ENCODE results near the gene RAPGEF3.

RAPGEF3 gene

GRCh38 chr12:47736216-47736615 lies 22.5 kb downstream of the RAPGEF3 start:
- Histone ChIP-seq H3K14ac (ENCODE audit: low read length) (no peak overlapping the region), H2BK12ac (ENCODE audit: low read length) (no peak overlapping the region), H3K79me2 (ENCODE audit: control insufficient read depth, insufficient read depth, low read length, poor library complexity) (no peaks in the 10 kb centered on the region), H4K91ac (ENCODE audit: low read depth, low read length) (no peak overlapping the region), H2BK5ac (ENCODE audit: low read depth, low read length, poor library complexity) (no peak overlapping the region), H3K4me2 (ENCODE audit: low read length) (no peak overlapping the region), H3K27me3 (ENCODE audit: insufficient read depth, low read length) (no peaks in the 10 kb centered on the region), H2AFZ (ENCODE audit: insufficient read depth, low read length, poor library complexity) (no peak overlapping the region), H2AK5ac (ENCODE audit: low read length) (no peak overlapping the region), H3K18ac (ENCODE audit: low read length) (no peak overlapping the region), H4K8ac (ENCODE audit: low read depth, low read length) (no peak overlapping the region), H3K9me3 (ENCODE audit: insufficient read depth, low read depth, low read length) (peaks cover 2% of the 10 kb centered on the region), H3K36me3 (ENCODE audit: control insufficient read depth in 1 of 2, insufficient read depth in 2 of 2, low read length in 2 of 2) (no peaks in the 10 kb centered on the region), H3K4me3 (ENCODE audit: low read depth, low read length) (no peak overlapping the region), H3K79me1 (ENCODE audit: low read length) (no peaks in the 10 kb centered on the region), H3K4me1 (ENCODE audit: control insufficient read depth in 1 of 2, insufficient read depth in 2 of 2, low read length in 2 of 2) (peaks cover 0 to 3% of the 10 kb centered on the region in 2 experiments), H3K23ac (ENCODE audit: low read length) (no peak overlapping the region), H2BK120ac (ENCODE audit: insufficient read depth, low read length, poor library complexity) (no peak overlapping the region), H4K12ac (ENCODE audit: low read depth, low read length) (no peak overlapping the region), H3K4ac (ENCODE audit: low read depth, low read length) (no peak overlapping the region), H3K9ac (ENCODE audit: low read length) (no peak overlapping the region), H3K27ac (ENCODE audit: low read depth, low read length) (no peak overlapping the region)
- no CpG with 5 or more reads among the region's 4 CpGs for WGBS (ENCODE audit: extremely low coverage, insufficient coverage, insufficient read length)
- DNase-seq, result no peak

DNA sequence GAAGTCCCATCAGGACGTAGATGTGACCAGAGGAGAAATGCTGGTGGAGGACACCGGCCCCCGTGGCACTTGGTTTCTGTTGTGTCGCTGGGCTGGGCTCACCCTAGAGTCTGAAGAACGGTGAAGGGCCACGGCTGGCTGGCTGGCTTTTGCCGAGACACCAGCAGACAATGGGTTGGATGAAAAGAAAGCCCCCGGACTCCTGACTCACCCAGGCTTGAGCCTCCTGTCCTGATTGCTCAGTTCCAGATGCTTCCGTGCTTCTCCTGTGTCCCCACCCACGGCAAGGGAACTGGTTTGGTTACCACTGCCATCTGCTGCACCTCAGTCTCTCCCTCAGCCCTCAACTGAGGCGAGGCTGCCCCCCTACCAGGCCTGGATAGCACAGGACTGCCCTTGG lies 23.0 kb downstream of the RAPGEF3 start:
- Histone ChIP-seq H4K12ac (ENCODE audit: low read depth, low read length) (no peak overlapping the region), H3K9ac (ENCODE audit: low read length) (no peak overlapping the region), H3K36me3 (ENCODE audit: control insufficient read depth in 1 of 2, insufficient read depth in 2 of 2, low read length in 2 of 2) (no peaks in the 10 kb centered on the region), H3K14ac (ENCODE audit: low read length) (no peak overlapping the region), H4K91ac (ENCODE audit: low read depth, low read length) (no peak overlapping the region), H3K23ac (ENCODE audit: low read length) (no peak overlapping the region), H4K8ac (ENCODE audit: low read depth, low read length) (no peak overlapping the region), H3K27ac (ENCODE audit: low read depth, low read length) (no peak overlapping the region), H3K4me3 (ENCODE audit: low read depth, low read length) (no peak overlapping the region), H3K4me1 (ENCODE audit: control insufficient read depth in 1 of 2, insufficient read depth in 2 of 2, low read length in 2 of 2) (peaks cover 0 to 3% of the 10 kb centered on the region in 2 experiments), H3K79me1 (ENCODE audit: low read length) (no peaks in the 10 kb centered on the region), H3K9me3 (ENCODE audit: insufficient read depth, low read depth, low read length) (peaks cover 2% of the 10 kb centered on the region), H3K4ac (ENCODE audit: low read depth, low read length) (no peak overlapping the region), H3K27me3 (ENCODE audit: insufficient read depth, low read length) (no peaks in the 10 kb centered on the region), H3K79me2 (ENCODE audit: control insufficient read depth, insufficient read depth, low read length, poor library complexity) (no peaks in the 10 kb centered on the region), H2AK5ac (ENCODE audit: low read length) (no peak overlapping the region), H3K4me2 (ENCODE audit: low read length) (no peak overlapping the region), H2AFZ (ENCODE audit: insufficient read depth, low read length, poor library complexity) (no peak overlapping the region), H3K18ac (ENCODE audit: low read length) (no peak overlapping the region), H2BK12ac (ENCODE audit: low read length) (no peak overlapping the region), H2BK120ac (ENCODE audit: insufficient read depth, low read length, poor library complexity) (no peak overlapping the region), H2BK5ac (ENCODE audit: low read depth, low read length, poor library complexity) (no peak overlapping the region)
- DNase-seq, result peak in 1 of 2 donors; percentile 18
- WGBS (ENCODE audit: extremely low coverage, insufficient coverage, insufficient read length), result no CpG with 5 or more reads among the region's 11 CpGs

GRCh38 chr12:47734725-47735480 lies 23.8 kb downstream of the RAPGEF3 start:
- Histone ChIP-seq H4K8ac (ENCODE audit: low read depth, low read length) (no peak overlapping the region), H3K27ac (ENCODE audit: low read depth, low read length) (no peak overlapping the region), H3K14ac (ENCODE audit: low read length) (peak overlapping the region; percentile 1), H2BK5ac (ENCODE audit: low read depth, low read length, poor library complexity) (no peak overlapping the region), H3K4me2 (ENCODE audit: low read length) (no peak overlapping the region), H3K4me1 (ENCODE audit: control insufficient read depth in 1 of 2, insufficient read depth in 2 of 2, low read length in 2 of 2) (peaks cover 0 to 3% of the 10 kb centered on the region in 2 experiments), H4K12ac (ENCODE audit: low read depth, low read length) (no peak overlapping the region), H3K79me1 (ENCODE audit: low read length) (no peaks in the 10 kb centered on the region), H3K27me3 (ENCODE audit: insufficient read depth, low read length) (no peaks in the 10 kb centered on the region), H3K23ac (ENCODE audit: low read length) (no peak overlapping the region), H2AFZ (ENCODE audit: insufficient read depth, low read length, poor library complexity) (peak overlapping the region; percentile 18), H2BK120ac (ENCODE audit: insufficient read depth, low read length, poor library complexity) (no peak overlapping the region), H3K9ac (ENCODE audit: low read length) (no peak overlapping the region), H3K36me3 (ENCODE audit: control insufficient read depth in 1 of 2, insufficient read depth in 2 of 2, low read length in 2 of 2) (no peaks in the 10 kb centered on the region), H3K4ac (ENCODE audit: low read depth, low read length) (no peak overlapping the region), H3K79me2 (ENCODE audit: control insufficient read depth, insufficient read depth, low read length, poor library complexity) (no peaks in the 10 kb centered on the region), H2AK5ac (ENCODE audit: low read length) (no peak overlapping the region), H3K9me3 (ENCODE audit: insufficient read depth, low read depth, low read length) (peaks cover 2% of the 10 kb centered on the region), H3K18ac (ENCODE audit: low read length) (no peak overlapping the region), H4K91ac (ENCODE audit: low read depth, low read length) (peak overlapping the region; percentile 5), H2BK12ac (ENCODE audit: low read length) (no peak overlapping the region), H3K4me3 (ENCODE audit: low read depth, low read length) (no peak overlapping the region)
- no peak for DNase-seq
- WGBS (ENCODE audit: extremely low coverage, insufficient coverage, insufficient read length), result no CpG with 5 or more reads among the region's 12 CpGs

- no peak overlapping the region for H3K27ac ChIP-seq (ENCODE audit: low read depth, low read length)
- WGBS (ENCODE audit: extremely low coverage, insufficient coverage, insufficient read length), result no CpG with 5 or more reads among the region's 4 CpGs
- H3K27me3 ChIP-seq (ENCODE audit: insufficient read depth, low read length), result no peaks in the 10 kb centered on the region
- H4K91ac ChIP-seq (ENCODE audit: low read depth, low read length), result no peak overlapping the region
- no peak overlapping the region for H4K12ac ChIP-seq (ENCODE audit: low read depth, low read length)
- no peak overlapping the region for H3K4ac ChIP-seq (ENCODE audit: low read depth, low read length)
- no peaks in the 10 kb centered on the region for H3K79me2 ChIP-seq (ENCODE audit: control insufficient read depth, insufficient read depth, low read length, poor library complexity)
- no peak overlapping the region for H3K23ac ChIP-seq (ENCODE audit: low read length)
- no peak overlapping the region for H2BK120ac ChIP-seq (ENCODE audit: insufficient read depth, low read length, poor library complexity)
- H2BK5ac ChIP-seq (ENCODE audit: low read depth, low read length, poor library complexity), result no peak overlapping the region
- no peak overlapping the region for H3K14ac ChIP-seq (ENCODE audit: low read length)
- no peak overlapping the region for H2AFZ ChIP-seq (ENCODE audit: insufficient read depth, low read length, poor library complexity)
- peaks cover 0 to 9% of the 10 kb centered on the region in 2 experiments for H3K4me1 ChIP-seq (ENCODE audit: control insufficient read depth in 1 of 2, insufficient read depth in 2 of 2, low read length in 2 of 2)
- no peak overlapping the region for H2AK5ac ChIP-seq (ENCODE audit: low read length)
- H3K18ac ChIP-seq (ENCODE audit: low read length), result no peak overlapping the region
- no peak for DNase-seq
- no peaks in the 10 kb centered on the region for H3K9me3 ChIP-seq (ENCODE audit: insufficient read depth, low read depth, low read length)
- H3K4me3 ChIP-seq (ENCODE audit: low read depth, low read length), result no peak overlapping the region
- H3K4me2 ChIP-seq (ENCODE audit: low read length), result no peak overlapping the region
- H3K79me1 ChIP-seq (ENCODE audit: low read length), result no peaks in the 10 kb centered on the region
- H2BK12ac ChIP-seq (ENCODE audit: low read length), result no peak overlapping the region
- no peaks in the 10 kb centered on the region for H3K36me3 ChIP-seq (ENCODE audit: control insufficient read depth in 1 of 2, insufficient read depth in 2 of 2, low read length in 2 of 2)
- no peak overlapping the region for H4K8ac ChIP-seq (ENCODE audit: low read depth, low read length)
- no peak overlapping the region for H3K9ac ChIP-seq (ENCODE audit: low read length)
Measured at GRCh38 chr12:47733142-47733541, 25.5 kb downstream of the RAPGEF3 start.

Data from trophoblast cell (in vitro differentiated cells and primary cell).